ENCODE measurements around the gene RPTOR. TPM values are rescaled to one million over a fixed set of nuclear protein-coding genes. Genes with fewer than 3 reads are reported as not detected.

The RPTOR gene
- total and polyA plus RNA-seq, 10 of the 15 experiments (the other 5 are each of a cell fraction or from before 2014, with no cell fraction given), result 0.18 to 32.1 (median 7.8) TPM

DNA sequence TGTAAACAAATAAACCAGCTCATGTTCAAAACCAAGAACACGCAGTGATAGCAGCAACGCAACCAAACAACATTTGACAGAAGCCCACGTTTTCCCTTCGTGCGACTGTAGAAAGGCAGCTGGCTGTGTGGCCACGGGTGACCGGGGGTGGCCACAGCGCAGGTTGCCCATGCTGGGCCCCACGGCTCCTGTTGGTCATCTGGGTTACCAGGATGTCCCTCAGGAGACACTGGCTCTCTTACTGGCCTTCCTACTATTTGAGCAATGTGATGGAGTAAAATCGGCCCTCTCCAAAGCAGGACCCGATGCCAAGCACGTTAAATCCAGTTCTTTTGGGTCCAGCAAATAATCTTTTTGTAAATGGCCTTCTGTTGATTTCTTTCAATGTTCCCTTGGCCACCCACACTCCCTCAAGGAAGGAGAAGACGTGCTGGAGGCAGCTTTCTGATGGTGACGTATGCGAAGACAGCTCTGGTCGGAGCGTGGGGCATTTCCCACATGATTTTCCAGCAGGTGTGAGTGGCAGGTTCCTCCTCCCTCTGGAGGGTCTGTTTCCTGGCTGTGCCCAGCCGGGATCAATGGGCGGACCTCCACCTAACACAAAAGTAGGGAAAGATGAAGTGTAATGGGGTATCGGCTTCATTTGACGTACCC lies 303.9 kb downstream of the RPTOR start:
- H3K4me1 ChIP-seq (ENCODE audit: control insufficient read depth, insufficient read depth, low read length), result peaks cover 18% of the 10 kb centered on the region
- H3K27me3 ChIP-seq (replicated peaks in 1 of 2; ENCODE audit: control insufficient read depth in 2 of 2, insufficient read depth in 2 of 2, low read length in 1 of 2), result no peaks in the 10 kb centered on the region
- ATAC-seq, result no peak
- CTCF ChIA-PET, result no interaction called here
- H3K9me3 ChIP-seq (replicated peaks; ENCODE audit: control insufficient read depth, insufficient read depth, low read length), result no peaks in the 10 kb centered on the region
- no peak for DNase-seq (ENCODE audit: low read depth, low spot score)
- FAIRE-seq, result no peak
- H2AFZ ChIP-seq (ENCODE audit: control insufficient read depth, low read depth, low read length), result no peak overlapping the region
- intact Hi-C loops (cut with micrococcal nuclease; ENCODE audit: unreplicated experiment), result no loop called here
- SMC1A ChIA-PET (ENCODE audit: uncharacterized antibody, unreplicated experiment), result no interaction called here
- H3K36me3 ChIP-seq (ENCODE audit: control insufficient read depth in 2 of 2, insufficient read depth in 2 of 2, low read length in 1 of 2), result peaks cover 0 to 3% of the 10 kb centered on the region in 2 experiments; a peak in 3 of 4 replicates
- RAD21 ChIA-PET (ENCODE audit: unreplicated experiment), result no interaction called here
- BruUV-seq (replicated peaks), result no TSS peak
- in situ Hi-C loops (cut with MboI), result no loop called here
- H3K79me2 ChIP-seq (ENCODE audit: control insufficient read depth, insufficient read depth, low read length), result no peaks in the 10 kb centered on the region
- H3K27ac ChIP-seq (ENCODE audit: control insufficient read depth, insufficient read depth), result no peak overlapping the region
- no peaks in the 10 kb centered on the region for H4K20me1 ChIP-seq (ENCODE audit: control insufficient read depth, insufficient read depth)
- 93% methylated on average over 21 of the region's 21 CpGs for WGBS (ENCODE audit: insufficient coverage, insufficient replicate concordance, low lambda C conversion rate, missing lambda C conversion rate)
- POLR2A ChIA-PET, result no interaction called here
- H3K4me2 ChIP-seq (ENCODE audit: control insufficient read depth, insufficient read depth), result no peak overlapping the region
- H3K4me3 ChIP-seq, result no peak overlapping the region
- no peak overlapping the region for H3K9ac ChIP-seq (ENCODE audit: control insufficient read depth, insufficient read depth, low read length)
- TF ChIP-seq CHD1 (IDR thresholded peaks at IDR 0.05; ENCODE audit: low read depth, low read length) (no peak), HDAC6 (IDR thresholded peaks at IDR 0.05; ENCODE audit: unreplicated experiment) (no peak), RUNX3 (IDR thresholded peaks at IDR 0.05; ENCODE audit: low read length) (no peak), CBFB (IDR thresholded peaks at IDR 0.05; ENCODE audit: low read depth) (no peak), TCF3 (IDR thresholded peaks at IDR 0.05; ENCODE audit: borderline replicate concordance, insufficient read depth, low read depth, low read length) (no peak), KLF5 (IDR thresholded peaks at IDR 0.05; ENCODE audit: partially characterized antibody) (no peak), BRCA1 (IDR thresholded peaks at IDR 0.05; ENCODE audit: low read depth, low read length) (no peak), STAT1 (conservative IDR thresholded peaks at IDR 0.05) (no peak), ZNF274 (IDR thresholded peaks at IDR 0.05; ENCODE audit: insufficient read depth, insufficient read length) (no peak), SREBF1 (IDR thresholded peaks at IDR 0.05; ENCODE audit: low read length) (no peak), FOXM1 (IDR thresholded peaks at IDR 0.05; ENCODE audit: low read depth, low read length) (no peak), ESRRA (IDR thresholded peaks at IDR 0.05; ENCODE audit: low read length) (no peak)
- TF ChIP-seq, protein P1, sequence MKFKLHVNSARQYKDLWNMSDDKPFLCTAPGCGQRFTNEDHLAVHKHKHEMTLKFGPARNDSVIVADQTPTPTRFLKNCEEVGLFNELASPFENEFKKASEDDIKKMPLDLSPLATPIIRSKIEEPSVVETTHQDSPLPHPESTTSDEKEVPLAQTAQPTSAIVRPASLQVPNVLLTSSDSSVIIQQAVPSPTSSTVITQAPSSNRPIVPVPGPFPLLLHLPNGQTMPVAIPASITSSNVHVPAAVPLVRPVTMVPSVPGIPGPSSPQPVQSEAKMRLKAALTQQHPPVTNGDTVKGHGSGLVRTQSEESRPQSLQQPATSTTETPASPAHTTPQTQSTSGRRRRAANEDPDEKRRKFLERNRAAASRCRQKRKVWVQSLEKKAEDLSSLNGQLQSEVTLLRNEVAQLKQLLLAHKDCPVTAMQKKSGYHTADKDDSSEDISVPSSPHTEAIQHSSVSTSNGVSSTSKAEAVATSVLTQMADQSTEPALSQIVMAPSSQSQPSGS (IDR thresholded peaks at IDR 0.05; ENCODE audit: low read length), result no peak
- TF ChIP-seq, protein P2, sequence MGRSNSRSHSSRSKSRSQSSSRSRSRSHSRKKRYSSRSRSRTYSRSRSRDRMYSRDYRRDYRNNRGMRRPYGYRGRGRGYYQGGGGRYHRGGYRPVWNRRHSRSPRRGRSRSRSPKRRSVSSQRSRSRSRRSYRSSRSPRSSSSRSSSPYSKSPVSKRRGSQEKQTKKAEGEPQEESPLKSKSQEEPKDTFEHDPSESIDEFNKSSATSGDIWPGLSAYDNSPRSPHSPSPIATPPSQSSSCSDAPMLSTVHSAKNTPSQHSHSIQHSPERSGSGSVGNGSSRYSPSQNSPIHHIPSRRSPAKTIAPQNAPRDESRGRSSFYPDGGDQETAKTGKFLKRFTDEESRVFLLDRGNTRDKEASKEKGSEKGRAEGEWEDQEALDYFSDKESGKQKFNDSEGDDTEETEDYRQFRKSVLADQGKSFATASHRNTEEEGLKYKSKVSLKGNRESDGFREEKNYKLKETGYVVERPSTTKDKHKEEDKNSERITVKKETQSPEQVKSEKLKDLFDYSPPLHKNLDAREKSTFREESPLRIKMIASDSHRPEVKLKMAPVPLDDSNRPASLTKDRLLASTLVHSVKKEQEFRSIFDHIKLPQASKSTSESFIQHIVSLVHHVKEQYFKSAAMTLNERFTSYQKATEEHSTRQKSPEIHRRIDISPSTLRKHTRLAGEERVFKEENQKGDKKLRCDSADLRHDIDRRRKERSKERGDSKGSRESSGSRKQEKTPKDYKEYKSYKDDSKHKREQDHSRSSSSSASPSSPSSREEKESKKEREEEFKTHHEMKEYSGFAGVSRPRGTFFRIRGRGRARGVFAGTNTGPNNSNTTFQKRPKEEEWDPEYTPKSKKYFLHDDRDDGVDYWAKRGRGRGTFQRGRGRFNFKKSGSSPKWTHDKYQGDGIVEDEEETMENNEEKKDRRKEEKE (IDR thresholded peaks at IDR 0.05), result no peak
